ENCODE results near the gene ATXN7L2.
A peak's percentile ranks its signal among the peaks of the same experiment; 100 is the strongest.
"Not testable (repeated sequence)": the region's sequence is repeated elsewhere in the genome, so short reads cannot be mapped to it uniquely, and the experiment has no call there.

Gene ATXN7L2

GRCh38 chr1:109467301-109467777 is 16.4 kb upstream of the ATXN7L2 start:
- POLR2A ChIA-PET, result no interaction called here
- H3K27ac ChIP-seq (ENCODE audit: insufficient read depth in 1 of 2, low read depth in 1 of 2, low read length in 2 of 2, poor library complexity in 1 of 2, severe bottlenecking in 2 of 2), result no peak overlapping the region
- H3K4me3 ChIP-seq (ENCODE audit: control insufficient read depth in 1 of 7, extremely low read depth in 1 of 7, insufficient read depth in 4 of 7, low read depth in 2 of 7, low read length in 6 of 7), result peak overlapping the region in 3 of 7 experiments; percentile 19 to 37 (median 34)
- peak in 1 of 3 donors; percentile 22 for DNase-seq
- CTCF ChIA-PET, result no interaction called here
- peaks cover 32 to 99% (median 40%) of the 10 kb centered on the region in 5 experiments for H3K27me3 ChIP-seq (replicated peaks in 2 of 5; ENCODE audit: control insufficient read depth in 4 of 5, insufficient read depth in 5 of 5, low read length in 4 of 5)
- H3K36me3 ChIP-seq (ENCODE audit: control insufficient read depth in 4 of 4, insufficient read depth in 4 of 4, low read length in 3 of 4), result no peaks in the 10 kb centered on the region
- 7% methylated on average over 15 of the region's 23 CpGs for WGBS (ENCODE audit: insufficient coverage)
- H3K4me1 ChIP-seq (ENCODE audit: control extremely low read depth in 1 of 4, control insufficient read depth in 4 of 4, insufficient read depth in 4 of 4, low read length in 3 of 4), result peaks cover 0 to 15% (median 14%) of the 10 kb centered on the region in 4 experiments
- no peaks in the 10 kb centered on the region for H3K9me3 ChIP-seq (ENCODE audit: control extremely low read depth in 1 of 5, control insufficient read depth in 4 of 5, insufficient read depth in 2 of 5, low read depth in 1 of 5, low read length in 4 of 5)

GRCh38 chr1:109468061-109468460 is 15.6 kb upstream of the ATXN7L2 start:
- 89% methylated on average over 1 of the region's 1 CpG for WGBS (ENCODE audit: insufficient coverage)
- CTCF ChIA-PET, result interaction anchor here (1.1 kb wide), 1 partner anchor 50 kb away, joined by 3 read pairs; no protein-coding TSS in a partner anchor
- Histone ChIP-seq H3K27ac (ENCODE audit: insufficient read depth in 1 of 2, low read depth in 1 of 2, low read length in 2 of 2, poor library complexity in 1 of 2, severe bottlenecking in 2 of 2) (no peak overlapping the region), H3K36me3 (ENCODE audit: control insufficient read depth in 4 of 4, insufficient read depth in 4 of 4, low read length in 3 of 4) (no peaks in the 10 kb centered on the region), H3K4me1 (ENCODE audit: control extremely low read depth in 1 of 4, control insufficient read depth in 4 of 4, insufficient read depth in 4 of 4, low read length in 3 of 4) (peaks cover 0 to 15% (median 14%) of the 10 kb centered on the region in 4 experiments), H3K9me3 (ENCODE audit: control extremely low read depth in 1 of 5, control insufficient read depth in 4 of 5, insufficient read depth in 2 of 5, low read depth in 1 of 5, low read length in 4 of 5) (no peaks in the 10 kb centered on the region), H3K4me3 (ENCODE audit: control insufficient read depth in 1 of 7, extremely low read depth in 1 of 7, insufficient read depth in 4 of 7, low read depth in 2 of 7, low read length in 6 of 7) (no peak overlapping the region), H3K27me3 (replicated peaks in 2 of 5; ENCODE audit: control insufficient read depth in 4 of 5, insufficient read depth in 5 of 5, low read length in 4 of 5) (peaks cover 29 to 96% (median 36%) of the 10 kb centered on the region in 5 experiments)
- no peak for DNase-seq
- POLR2A ChIA-PET, result no interaction called here

DNA sequence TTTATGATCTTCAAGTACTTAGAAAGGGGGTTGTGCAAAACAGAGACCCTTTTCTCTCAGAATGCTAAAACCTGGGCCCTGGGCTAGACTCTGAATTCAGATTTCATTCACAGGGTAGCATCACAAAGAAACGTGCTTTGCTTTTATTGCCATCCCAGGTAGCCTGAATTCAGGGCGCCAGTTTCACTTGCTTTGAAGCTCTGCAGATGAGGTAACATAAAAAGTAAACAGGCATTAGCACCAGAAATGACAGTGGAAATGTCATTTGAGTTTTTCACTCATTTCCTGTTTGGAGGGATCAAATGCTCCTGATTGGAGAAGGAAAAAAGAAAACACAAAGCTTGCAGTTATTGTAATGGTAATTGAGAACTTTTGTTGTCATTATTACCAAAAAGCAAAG is 14.8 kb upstream of the ATXN7L2 start:
- H3K27me3 ChIP-seq (replicated peaks in 2 of 5; ENCODE audit: control insufficient read depth in 4 of 5, insufficient read depth in 5 of 5, low read length in 4 of 5), result peaks cover 28 to 90% (median 32%) of the 10 kb centered on the region in 5 experiments
- H3K27ac ChIP-seq (ENCODE audit: insufficient read depth in 1 of 2, low read depth in 1 of 2, low read length in 2 of 2, poor library complexity in 1 of 2, severe bottlenecking in 2 of 2), result no peak overlapping the region
- H3K36me3 ChIP-seq (ENCODE audit: control insufficient read depth in 4 of 4, insufficient read depth in 4 of 4, low read length in 3 of 4), result no peaks in the 10 kb centered on the region
- 13% methylated on average over 2 of the region's 2 CpGs for WGBS (ENCODE audit: insufficient coverage)
- H3K4me1 ChIP-seq (ENCODE audit: control extremely low read depth in 1 of 4, control insufficient read depth in 4 of 4, insufficient read depth in 4 of 4, low read length in 3 of 4), result peaks cover 0 to 15% (median 14%) of the 10 kb centered on the region in 4 experiments
- DNase-seq, result no peak
- no peak overlapping the region for H3K4me3 ChIP-seq (ENCODE audit: control insufficient read depth in 1 of 7, extremely low read depth in 1 of 7, insufficient read depth in 4 of 7, low read depth in 2 of 7, low read length in 6 of 7)
- CTCF ChIA-PET, result interaction anchor here (0.9 to 1.3 kb wide), 2 partner anchors 22 to 61 kb away, joined by 3 read pairs; no protein-coding TSS in a partner anchor
- POLR2A ChIA-PET, result interaction anchor here (1.1 kb wide), 1 partner anchor 22 kb away, joined by 4 read pairs; no protein-coding TSS in a partner anchor
- H3K9me3 ChIP-seq (ENCODE audit: control extremely low read depth in 1 of 5, control insufficient read depth in 4 of 5, insufficient read depth in 2 of 5, low read depth in 1 of 5, low read length in 4 of 5), result no peaks in the 10 kb centered on the region

DNA sequence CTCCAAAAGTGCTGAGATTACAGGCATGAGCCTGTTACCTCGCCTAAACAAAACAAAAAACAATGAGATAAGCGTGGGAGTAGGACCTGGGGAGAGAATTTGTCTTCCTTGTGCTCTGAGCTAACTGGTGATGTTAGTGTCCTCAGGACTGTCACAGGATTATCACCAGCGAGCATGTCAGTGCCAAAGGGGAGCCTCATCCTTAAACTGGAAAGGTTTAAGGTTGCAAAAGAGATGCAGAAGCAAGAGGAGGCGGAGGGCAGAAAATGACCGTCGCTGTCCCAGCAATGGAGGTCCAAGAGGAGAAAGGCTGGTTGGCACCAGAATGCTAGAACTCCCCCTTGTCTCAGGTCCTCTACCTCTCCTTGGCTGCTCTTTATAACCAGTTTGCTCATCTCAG is 13.5 kb upstream of the ATXN7L2 start:
- H3K27ac ChIP-seq (ENCODE audit: insufficient read depth in 1 of 2, low read depth in 1 of 2, low read length in 2 of 2, poor library complexity in 1 of 2, severe bottlenecking in 2 of 2), result no peak overlapping the region
- H3K4me1 ChIP-seq (ENCODE audit: control extremely low read depth in 1 of 4, control insufficient read depth in 4 of 4, insufficient read depth in 4 of 4, low read length in 3 of 4), result peaks cover 0 to 15% (median 14%) of the 10 kb centered on the region in 4 experiments
- no peak for DNase-seq
- no peak overlapping the region for H3K4me3 ChIP-seq (ENCODE audit: control insufficient read depth in 1 of 7, extremely low read depth in 1 of 7, insufficient read depth in 4 of 7, low read depth in 2 of 7, low read length in 6 of 7)
- WGBS (ENCODE audit: insufficient coverage), result 88% methylated on average over 5 of the region's 6 CpGs
- H3K9me3 ChIP-seq (ENCODE audit: control extremely low read depth in 1 of 5, control insufficient read depth in 4 of 5, insufficient read depth in 2 of 5, low read depth in 1 of 5, low read length in 4 of 5), result no peaks in the 10 kb centered on the region
- no peaks in the 10 kb centered on the region for H3K36me3 ChIP-seq (ENCODE audit: control insufficient read depth in 4 of 4, insufficient read depth in 4 of 4, low read length in 3 of 4)
- ChIA-PET POLR2A (no interaction called here), CTCF (interaction anchor here (1.3 kb wide), 1 partner anchor 20 kb away, joined by 3 read pairs; no protein-coding TSS in a partner anchor)
- H3K27me3 ChIP-seq (replicated peaks in 2 of 5; ENCODE audit: control insufficient read depth in 4 of 5, insufficient read depth in 5 of 5, low read length in 4 of 5), result peaks cover 21 to 79% (median 30%) of the 10 kb centered on the region in 5 experiments

DNA sequence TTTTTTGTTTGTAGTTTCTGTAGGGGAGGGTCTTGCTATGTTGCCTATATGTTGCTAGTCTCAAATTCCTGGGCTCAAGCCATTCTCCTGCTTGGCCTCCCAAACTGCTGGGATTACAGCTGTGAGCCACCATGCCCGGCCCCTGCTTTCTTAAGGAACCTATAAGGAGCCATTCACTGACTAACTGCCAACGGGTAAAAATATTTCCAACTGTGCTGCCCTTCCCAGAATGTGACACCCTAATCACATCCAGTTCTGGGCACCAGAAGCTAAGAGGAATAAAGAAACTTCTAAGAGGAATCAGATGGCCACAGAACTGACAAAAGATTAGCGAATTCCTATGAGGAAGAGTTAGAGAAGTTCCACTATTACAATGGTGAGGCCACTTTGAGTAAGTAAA is 10.9 kb upstream of the ATXN7L2 start:
- WGBS (ENCODE audit: insufficient coverage), result 94% methylated on average over 2 of the region's 3 CpGs
- CTCF ChIA-PET, result interaction anchor here (1.0 to 1.6 kb wide), 3 partner anchors 11 to 48 kb away, joined by 3 to 4 read pairs (median 3); partner anchors contain the start of gene ATXN7L2

DNA sequence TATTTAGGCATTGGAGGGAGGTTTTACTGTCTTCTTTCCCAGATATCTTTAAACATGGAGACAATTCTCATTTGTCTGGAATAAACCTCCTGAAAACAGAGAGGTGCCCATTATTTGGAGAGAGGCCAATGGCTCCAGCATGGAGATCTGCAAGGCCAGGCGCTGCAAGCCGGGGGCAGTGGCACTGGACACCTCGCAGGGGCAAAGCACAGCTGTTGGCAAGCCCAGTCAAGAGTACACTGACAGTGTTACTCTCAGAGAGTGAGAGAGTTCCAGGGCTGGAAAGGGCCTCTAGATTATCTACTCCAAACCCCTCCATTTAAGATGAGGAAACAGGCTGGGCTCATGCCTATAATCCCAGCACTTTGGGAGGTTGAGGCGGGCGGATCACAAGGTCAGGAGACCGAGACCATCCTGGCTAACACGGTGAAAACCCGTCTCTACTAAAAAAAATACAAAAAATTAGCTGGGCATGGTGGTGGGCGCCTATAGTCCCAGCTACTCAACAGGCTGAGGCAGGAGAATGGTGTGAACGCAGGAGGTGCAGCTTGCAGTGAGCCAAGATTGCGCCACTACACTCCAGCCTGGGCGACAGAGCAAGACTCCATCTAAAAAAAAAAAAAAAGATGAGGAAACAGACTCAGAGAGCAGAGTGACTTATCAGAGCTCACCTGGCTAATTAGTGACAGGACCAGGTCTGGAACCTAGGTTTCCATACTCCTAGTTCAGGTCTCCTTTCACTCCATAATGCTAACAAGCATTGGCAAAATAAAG is 10.2 kb upstream of the ATXN7L2 start:
- DNase-seq; POLR2A ChIA-PET; H3K36me3 ChIP-seq (ENCODE audit: control insufficient read depth in 4 of 4, insufficient read depth in 4 of 4, low read length in 3 of 4); H3K9me3 ChIP-seq (ENCODE audit: control extremely low read depth in 1 of 5, control insufficient read depth in 4 of 5, insufficient read depth in 2 of 5, low read depth in 1 of 5, low read length in 4 of 5); H3K27ac ChIP-seq (ENCODE audit: insufficient read depth in 1 of 2, low read depth in 1 of 2, low read length in 2 of 2, poor library complexity in 1 of 2, severe bottlenecking in 2 of 2); H3K4me3 ChIP-seq (ENCODE audit: control insufficient read depth in 1 of 7, extremely low read depth in 1 of 7, insufficient read depth in 4 of 7, low read depth in 2 of 7, low read length in 6 of 7); H3K4me1 ChIP-seq (ENCODE audit: control extremely low read depth in 1 of 4, control insufficient read depth in 4 of 4, insufficient read depth in 4 of 4, low read length in 3 of 4): not testable (repeated sequence)
- H3K27me3 ChIP-seq (replicated peaks in 2 of 5; ENCODE audit: control insufficient read depth in 4 of 5, insufficient read depth in 5 of 5, low read length in 4 of 5), result peaks cover 9 to 53% (median 25%) of the 10 kb centered on the region in 5 experiments
- 96% methylated on average over 4 of the region's 12 CpGs for WGBS (ENCODE audit: insufficient coverage)
- CTCF ChIA-PET, result interaction anchor here (1.0 to 1.6 kb wide), 3 partner anchors 22 to 59 kb away, joined by 3 to 7 read pairs (median 4); no protein-coding TSS in a partner anchor

More for the DNA sequence above, 10.9 kb upstream of the ATXN7L2 start:
- Histone ChIP-seq H3K4me1 (ENCODE audit: control extremely low read depth in 1 of 4, control insufficient read depth in 4 of 4, insufficient read depth in 4 of 4, low read length in 3 of 4) (peaks cover 0 to 2% (median under 1%) of the 10 kb centered on the region in 4 experiments), H3K4me3 (ENCODE audit: control insufficient read depth in 1 of 7, extremely low read depth in 1 of 7, insufficient read depth in 4 of 7, low read depth in 2 of 7, low read length in 6 of 7) (no peak overlapping the region), H3K9me3 (ENCODE audit: control extremely low read depth in 1 of 5, control insufficient read depth in 4 of 5, insufficient read depth in 2 of 5, low read depth in 1 of 5, low read length in 4 of 5) (no peaks in the 10 kb centered on the region), H3K36me3 (ENCODE audit: control insufficient read depth in 4 of 4, insufficient read depth in 4 of 4, low read length in 3 of 4) (no peaks in the 10 kb centered on the region), H3K27ac (ENCODE audit: insufficient read depth in 1 of 2, low read depth in 1 of 2, low read length in 2 of 2, poor library complexity in 1 of 2, severe bottlenecking in 2 of 2) (no peak overlapping the region), H3K27me3 (replicated peaks in 2 of 5; ENCODE audit: control insufficient read depth in 4 of 5, insufficient read depth in 5 of 5, low read length in 4 of 5) (peaks cover 15 to 59% (median 31%) of the 10 kb centered on the region in 5 experiments)
- DNase-seq, result no peak
- POLR2A ChIA-PET, result no interaction called here

DNA sequence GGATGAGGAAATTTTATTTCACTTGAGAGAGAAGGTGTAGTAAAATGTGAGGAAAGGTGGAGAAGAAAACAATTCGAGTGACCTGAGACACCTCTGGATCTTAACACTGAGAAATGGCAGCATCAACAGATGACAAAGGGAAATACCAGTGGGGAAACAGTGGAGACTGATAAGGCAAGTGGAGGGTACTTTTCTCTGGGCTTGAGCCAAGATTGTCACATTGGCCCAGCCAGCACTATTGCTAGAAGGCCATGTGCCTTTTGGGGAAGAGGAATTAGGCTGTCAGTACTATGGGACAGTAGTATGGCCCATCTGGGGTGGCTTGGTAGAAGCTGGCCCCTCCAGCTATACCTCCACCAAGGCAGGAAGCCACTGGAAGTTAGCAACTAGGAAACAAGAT is 9.0 kb upstream of the ATXN7L2 start:
- H3K27ac ChIP-seq (ENCODE audit: insufficient read depth in 1 of 2, low read depth in 1 of 2, low read length in 2 of 2, poor library complexity in 1 of 2, severe bottlenecking in 2 of 2), result no peak overlapping the region
- peaks cover 10 to 47% (median 21%) of the 10 kb centered on the region in 5 experiments for H3K27me3 ChIP-seq (replicated peaks in 2 of 5; ENCODE audit: control insufficient read depth in 4 of 5, insufficient read depth in 5 of 5, low read length in 4 of 5)
- ChIA-PET POLR2A (interaction anchor here (0.5 kb wide), 1 partner anchor 190 kb away, joined by 3 read pairs; no protein-coding TSS in a partner anchor), CTCF (interaction anchor here (0.5 to 1.3 kb wide), 2 partner anchors 58 to 1711 kb away, joined by 4 to 7 read pairs; no protein-coding TSS in a partner anchor)
- H3K4me3 ChIP-seq (ENCODE audit: control insufficient read depth in 1 of 7, extremely low read depth in 1 of 7, insufficient read depth in 4 of 7, low read depth in 2 of 7, low read length in 6 of 7), result no peak overlapping the region
- peaks cover 0 to 9% (median 6%) of the 10 kb centered on the region in 4 experiments for H3K4me1 ChIP-seq (ENCODE audit: control extremely low read depth in 1 of 4, control insufficient read depth in 4 of 4, insufficient read depth in 4 of 4, low read length in 3 of 4)
- WGBS (ENCODE audit: insufficient coverage), result 60% methylated on average over 1 of the region's 1 CpG
- no peaks in the 10 kb centered on the region for H3K9me3 ChIP-seq (ENCODE audit: control extremely low read depth in 1 of 5, control insufficient read depth in 4 of 5, insufficient read depth in 2 of 5, low read depth in 1 of 5, low read length in 4 of 5)
- DNase-seq, result peak in 2 of 3 donors; percentile 44 to 50
- H3K36me3 ChIP-seq (ENCODE audit: control insufficient read depth in 4 of 4, insufficient read depth in 4 of 4, low read length in 3 of 4), result no peaks in the 10 kb centered on the region
